ENCODE measurements around the gene RAX.

DNA sequence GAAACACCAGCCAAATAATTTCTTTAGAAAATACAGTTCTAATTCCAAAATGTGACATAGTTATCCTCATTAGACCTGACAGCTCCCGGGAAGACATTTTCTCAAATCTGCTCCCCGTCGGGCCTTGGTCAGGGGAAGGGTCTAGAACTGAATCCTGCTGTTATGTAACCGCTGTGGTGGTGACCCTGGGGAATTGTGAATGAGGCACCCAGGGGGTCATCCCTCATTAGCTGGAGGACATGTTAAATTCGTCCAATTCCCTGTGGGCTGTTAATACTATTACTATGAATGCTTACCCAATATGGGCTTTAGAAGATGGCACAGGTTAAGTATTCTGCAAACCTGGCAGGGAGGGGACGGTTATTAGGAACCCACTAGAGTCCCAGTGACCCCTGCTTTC is 33.4 kb upstream of the RAX start:
- TF ChIP-seq, protein P1, sequence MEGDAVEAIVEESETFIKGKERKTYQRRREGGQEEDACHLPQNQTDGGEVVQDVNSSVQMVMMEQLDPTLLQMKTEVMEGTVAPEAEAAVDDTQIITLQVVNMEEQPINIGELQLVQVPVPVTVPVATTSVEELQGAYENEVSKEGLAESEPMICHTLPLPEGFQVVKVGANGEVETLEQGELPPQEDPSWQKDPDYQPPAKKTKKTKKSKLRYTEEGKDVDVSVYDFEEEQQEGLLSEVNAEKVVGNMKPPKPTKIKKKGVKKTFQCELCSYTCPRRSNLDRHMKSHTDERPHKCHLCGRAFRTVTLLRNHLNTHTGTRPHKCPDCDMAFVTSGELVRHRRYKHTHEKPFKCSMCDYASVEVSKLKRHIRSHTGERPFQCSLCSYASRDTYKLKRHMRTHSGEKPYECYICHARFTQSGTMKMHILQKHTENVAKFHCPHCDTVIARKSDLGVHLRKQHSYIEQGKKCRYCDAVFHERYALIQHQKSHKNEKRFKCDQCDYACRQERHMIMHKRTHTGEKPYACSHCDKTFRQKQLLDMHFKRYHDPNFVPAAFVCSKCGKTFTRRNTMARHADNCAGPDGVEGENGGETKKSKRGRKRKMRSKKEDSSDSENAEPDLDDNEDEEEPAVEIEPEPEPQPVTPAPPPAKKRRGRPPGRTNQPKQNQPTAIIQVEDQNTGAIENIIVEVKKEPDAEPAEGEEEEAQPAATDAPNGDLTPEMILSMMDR (IDR thresholded peaks at IDR 0.05; ENCODE audit: control extremely low read depth in 1 of 3, insufficient read depth in 1 of 3, low read depth in 1 of 3, low read length in 3 of 3) = no peak
- TF ChIP-seq YY1 (IDR thresholded peaks at IDR 0.05; ENCODE audit: low read depth, low read length) (no peak), RAD21 (IDR thresholded peaks at IDR 0.05 in 1 of 2, conservative IDR thresholded peaks at IDR 0.05 in 1 of 2; ENCODE audit: low read depth in 2 of 2, low read length in 2 of 2) (no peak), RFX5 (IDR thresholded peaks at IDR 0.05; ENCODE audit: borderline replicate concordance, low read depth, low read length) (no peak), CREB1 (IDR thresholded peaks at IDR 0.05) (no peak), SP1 (IDR thresholded peaks at IDR 0.05; ENCODE audit: low read depth, low read length) (no peak), JUND (IDR thresholded peaks at IDR 0.05; ENCODE audit: low read length) (no peak), HDAC6 (IDR thresholded peaks at IDR 0.05; ENCODE audit: low read depth, low read length) (no peak), CBX8 (IDR thresholded peaks at IDR 0.05; ENCODE audit: borderline replicate concordance, low read depth, low read length) (no peak)
